Spleen (tissue), 11 donors: Measurements from ENCODE around the gene WWP2. TPM values are rescaled to one million over a fixed set of nuclear protein-coding genes. Genes with fewer than 3 reads are reported as not detected.

Experiments
- DNase-seq: peaks from one replicate; pipeline ENCODE4 v3.0.0-alpha.2; 2020
- H3K27ac ChIP-seq, 8 donors: fragments of 200-600 bp; sonication (generic) in 7 of 8; 1 replicate in 4 of 8; 2 replicates in 4 of 8; pipeline versions ENCODE4 v1.5.0 to v1.8.0; 2016 to 2021; ENCODE audit warnings: inconsistent platforms in 4 of 8, mild to moderate bottlenecking in 4 of 8, moderate library complexity in 1 of 8
- H3K27me3 ChIP-seq, 7 donors: fragments of 200-600 bp; sonication (generic) in 6 of 7; replicated peaks in 1 of 7; 1 replicate in 4 of 7; 2 replicates in 3 of 7; pipeline versions ENCODE4 v1.5.0 to v1.8.0; 2016 to 2021; ENCODE audit warnings: inconsistent platforms in 3 of 7, mild to moderate bottlenecking in 1 of 7
- H3K36me3 ChIP-seq, 6 donors: fragments of 200-600 bp; sonication (generic) in 5 of 6; 1 replicate in 4 of 6; 2 replicates in 2 of 6; pipeline versions ENCODE4 v1.5.0 to v1.8.0; 2016 to 2021; ENCODE audit warnings: inconsistent platforms in 2 of 6
- H3K4me1 ChIP-seq, 6 donors: fragments of 200-600 bp; sonication (generic) in 5 of 6; 1 replicate in 3 of 6; 2 replicates in 3 of 6; pipeline versions ENCODE4 v1.5.0 to v1.8.0; 2016 to 2021; ENCODE audit warnings: inconsistent platforms in 3 of 6
- H3K4me3 ChIP-seq, 8 donors: fragments of 200-600 bp; sonication (generic) in 7 of 8; 1 replicate in 4 of 8; 2 replicates in 4 of 8; pipeline versions ENCODE4 v1.5.0 to v1.8.0; 2016 to 2021; ENCODE audit warnings: inconsistent platforms in 4 of 8, mild to moderate bottlenecking in 4 of 8, moderate library complexity in 2 of 8
- H3K9me3 ChIP-seq, 8 donors: fragments of 200-600 bp; sonication (generic) in 7 of 8; 1 replicate in 4 of 8; 2 replicates in 4 of 8; pipeline versions ENCODE4 v1.5.0 to v1.8.0; 2016 to 2021; ENCODE audit warnings: inconsistent platforms in 4 of 8
- CTCF ChIP-seq, 11 experiments: fragments of 200-600 bp in 7 of 11; fragments of 450-650 bp in 4 of 11; sonication (generic) in 4 of 11; IDR thresholded peaks in 8 of 11; conservative IDR thresholded peaks in 3 of 11; 1 replicate in 7 of 11; 2 replicates in 4 of 11; pipeline versions ENCODE4 v1.4.0 to v1.8.0; 2016 to 2021; ENCODE audit warnings: antibody characterized with exemption in 11 of 11, inconsistent platforms in 4 of 11, mild to moderate bottlenecking in 1 of 11
- POLR2A ChIP-seq, 3 donors: fragments of 450-650 bp; IDR thresholded peaks; one replicate each; pipeline ENCODE4 v1.5.1; 2017; ENCODE audit warnings: antibody characterized with exemption in 3 of 3, mild to moderate bottlenecking in 1 of 3
- POLR2AphosphoS5 ChIP-seq, 3 donors: sonication (generic); formaldehyde crosslinking; IDR thresholded peaks; one replicate each; pipeline ENCODE4 v1.5.1; 2017; ENCODE audit warnings: antibody characterized with exemption in 3 of 3
- WGBS, 5 donors: extraction: QIAGEN DNeasy Blood & Tissue Kit in 3 of 5; methylation state at CpG; one replicate each; pipeline versions ENCODE4 v1.1.5 to v1.1.7; 2013 to 2018; 5-methylcytosine and 5-hydroxymethylcytosine counted together
- intact Hi-C: fragments of 100-400 bp; cut with DNase I; formaldehyde crosslinking; loops from one replicate; pipeline ENCODE4 v1.15.0; 2023; ENCODE audit warnings: low total_unique reads
- polyA plus RNA-seq, 3 donors: library from polyadenylated mRNA; stranded (reverse); fragments of 200-250 nt; gene quantifications; one replicate each; pipeline ENCODE4 v1.2.1, GENCODE V29; 2013
- total RNA-seq, 7 donors: library from RNA; depleted of rRNA in 3 of 7; stranded (reverse); fragments of >200 nt in 3 of 7; fragmentation: NEBNext Ultra II Directional in 4 of 7; extraction: Animal tissue kit (Norgen Biotek cat#: 25700) in 4 of 7; gene quantifications; one replicate each; pipeline versions ENCODE4 v1.1.0 to v1.2.1, GENCODE V29; 2016 to 2021
- donor health status: healthy with polysubstance abuse.
- donor health status: DM: no; HTN: no; CAD: no; lungs with moderate emphysema.
- donor health status: DM: no; HTN: no; CAD: no.
- donor health status: Bipolar disorder and iron deficiency.
- donor health status: healthy.
- donor health status: DM: no; HTN: no; CAD: no.
- donor health status: DM: yes; HTN: yes; CAD: no.

WWP2 gene
- total and polyA plus RNA-seq, 10 donors = 13.7 to 109 (median 67.7) TPM

GRCh38 chr16:69890114-69890891, 128.2 kb downstream of the WWP2 start:
- no peak for TF ChIP-seq POLR2A (IDR thresholded peaks at IDR 0.05)
- no peak for TF ChIP-seq CTCF (IDR thresholded peaks at IDR 0.05 in 8 of 11, conservative IDR thresholded peaks at IDR 0.05 in 3 of 11)
- no peak for TF ChIP-seq POLR2AphosphoS5 (IDR thresholded peaks at IDR 0.05)
- Histone ChIP-seq H3K9me3 (no peaks in the 10 kb centered on the region), H3K4me1 (peaks cover 0 to 6% (median 0%) of the 10 kb centered on the region in 6 donors), H3K4me3 (no peak overlapping the region), H3K36me3 (peaks cover 0 to 95% (median 37%) of the 10 kb centered on the region in 6 donors), H3K27ac (peak overlapping the region; percentile 1 to 83 (median 68)), H3K27me3 (no peaks in the 10 kb centered on the region)
- DNase-seq = no peak
- 77 to 83% (median 80%) methylated on average over 17 of the region's 17 CpGs for WGBS, 5 donors
- intact Hi-C loops = no loop called here

- 83 to 94% (median 92%) methylated on average over 5 to 8 of the region's 8 CpGs for WGBS, 5 donors
- peaks cover 0 to 6% (median 0%) of the 10 kb centered on the region in 6 donors for H3K4me1 ChIP-seq
- intact Hi-C loops = no loop called here
- H3K27ac ChIP-seq = peak overlapping the region; percentile 1 to 83 (median 68)
- no peak for TF ChIP-seq POLR2AphosphoS5 (IDR thresholded peaks at IDR 0.05)
- no peak for TF ChIP-seq CTCF (IDR thresholded peaks at IDR 0.05 in 8 of 11, conservative IDR thresholded peaks at IDR 0.05 in 3 of 11)
- no peak for TF ChIP-seq POLR2A (IDR thresholded peaks at IDR 0.05)
- DNase-seq = no peak
- no peaks in the 10 kb centered on the region for H3K27me3 ChIP-seq
- peaks cover 0 to 100% (median 41%) of the 10 kb centered on the region in 6 donors for H3K36me3 ChIP-seq
- H3K4me3 ChIP-seq = no peak overlapping the region
- no peaks in the 10 kb centered on the region for H3K9me3 ChIP-seq
Measured at GRCh38 chr16:69890892-69891282, 128.8 kb downstream of the WWP2 start.

GRCh38 chr16:69892378-69892777, 130.2 kb downstream of the WWP2 start:
- WGBS, 5 donors = 86 to 100% (median 90%) methylated on average over 2 of the region's 2 CpGs
- Histone ChIP-seq H3K4me1 (peaks cover 0 to 6% (median 0%) of the 10 kb centered on the region in 6 donors), H3K36me3 (peaks cover 0 to 100% (median 45%) of the 10 kb centered on the region in 6 donors), H3K4me3 (no peak overlapping the region), H3K27me3 (no peaks in the 10 kb centered on the region), H3K9me3 (no peaks in the 10 kb centered on the region), H3K27ac (no peak overlapping the region)
- DNase-seq = no peak
- TF ChIP-seq POLR2AphosphoS5 (IDR thresholded peaks at IDR 0.05) = no peak
- TF ChIP-seq POLR2A (IDR thresholded peaks at IDR 0.05) = no peak
- no peak for TF ChIP-seq CTCF (IDR thresholded peaks at IDR 0.05 in 8 of 11, conservative IDR thresholded peaks at IDR 0.05 in 3 of 11)
- intact Hi-C loops = no loop called here

- no peak for TF ChIP-seq POLR2A (IDR thresholded peaks at IDR 0.05)
- TF ChIP-seq POLR2AphosphoS5 (IDR thresholded peaks at IDR 0.05) = no peak
- TF ChIP-seq CTCF (IDR thresholded peaks at IDR 0.05 in 8 of 11, conservative IDR thresholded peaks at IDR 0.05 in 3 of 11) = no peak
- no peak for DNase-seq
- intact Hi-C loops = no loop called here
- 86 to 94% (median 90%) methylated on average over 2 of the region's 2 CpGs for WGBS, 5 donors
- H3K4me3 ChIP-seq = no peak overlapping the region
- H3K4me1 ChIP-seq = peaks cover 0 to 6% (median 0%) of the 10 kb centered on the region in 6 donors
- H3K27ac ChIP-seq = no peak overlapping the region
- H3K27me3 ChIP-seq = no peaks in the 10 kb centered on the region
- no peaks in the 10 kb centered on the region for H3K9me3 ChIP-seq
- H3K36me3 ChIP-seq = peaks cover 0 to 100% (median 45%) of the 10 kb centered on the region in 6 donors
Measured at GRCh38 chr16:69893106-69893505, 131.0 kb downstream of the WWP2 start.
